Rectal smooth muscle tissue (tissue), 1 donor: Measurements from ENCODE around the gene SUOX.
"Not testable (repeated sequence)": the region's sequence is repeated elsewhere in the genome, so short reads cannot be mapped to it uniquely, and the experiment has no call there.

ENCODE experiments used
- H3K27ac ChIP-seq: one replicate; pipeline ENCODE4 v1.7.0; 2013; ENCODE audit warnings: low read depth, low read length, inconsistent platforms
- H3K27me3 ChIP-seq: one replicate; pipeline ENCODE4 v1.7.0; 2013; ENCODE audit warnings: low read length; ENCODE audit not compliant: control insufficient read depth, insufficient read depth
- H3K36me3 ChIP-seq: one replicate; pipeline ENCODE4 v1.7.0; 2013; ENCODE audit warnings: low read length; ENCODE audit not compliant: control insufficient read depth, insufficient read depth
- H3K4me1 ChIP-seq: one replicate; pipeline ENCODE4 v1.7.0; 2013; ENCODE audit warnings: low read length; ENCODE audit not compliant: control insufficient read depth, insufficient read depth
- H3K4me3 ChIP-seq: one replicate; pipeline ENCODE4 v1.7.0; 2013; ENCODE audit warnings: low read length
- H3K9ac ChIP-seq: one replicate; pipeline ENCODE4 v1.7.0; 2013; ENCODE audit warnings: low read length

Gene SUOX

GRCh38 chr12:55972456-55972855, 24.6 kb upstream of the SUOX start:
- peak overlapping the region; percentile 90 for H3K4me3 ChIP-seq
- no peaks in the 10 kb centered on the region for H3K36me3 ChIP-seq
- no peaks in the 10 kb centered on the region for H3K27me3 ChIP-seq
- no peak overlapping the region for H3K9ac ChIP-seq
- peak overlapping the region; percentile 91 for H3K27ac ChIP-seq
- peaks cover 15% of the 10 kb centered on the region for H3K4me1 ChIP-seq

- Histone ChIP-seq H3K27me3 (no peaks in the 10 kb centered on the region), H3K36me3 (no peaks in the 10 kb centered on the region), H3K4me3 (peak overlapping the region; percentile 90), H3K9ac (peak overlapping the region; percentile 84), H3K27ac (peak overlapping the region; percentile 91), H3K4me1 (peaks cover 15% of the 10 kb centered on the region)
These were observed 24.0 kb upstream of the SUOX start for GRCh38 chr12:55972911-55973598.

- peak within 1 kb of the TSS; percentile 99 for H3K9ac ChIP-seq
- peaks cover 15% of the 10 kb centered on the region for H3K4me1 ChIP-seq
- H3K27ac ChIP-seq, result peak within 1 kb of the TSS; percentile 98
- no peaks in the 10 kb centered on the region for H3K27me3 ChIP-seq
- peak within 1 kb of the TSS; percentile 95 for H3K4me3 ChIP-seq
- no peaks in the 10 kb centered on the region for H3K36me3 ChIP-seq
These were observed 23.3 kb upstream of the SUOX start, which contains the start of gene RAB5B for GRCh38 chr12:55973599-55974307. TSS of gene RAB5B (plus strand) at chr12:55974078. CDS start at chr12:55986961, 12,883 bp downstream.

- Histone ChIP-seq H3K4me3 (peak overlapping the region; percentile 95), H3K4me1 (peaks cover 15% of the 10 kb centered on the region), H3K27me3 (no peaks in the 10 kb centered on the region), H3K27ac (peak overlapping the region; percentile 98), H3K36me3 (no peaks in the 10 kb centered on the region), H3K9ac (peak overlapping the region; percentile 99)
These were observed 22.8 kb upstream of the SUOX start for GRCh38 chr12:55974308-55974730.

- Histone ChIP-seq H3K4me1 (peaks cover 10% of the 10 kb centered on the region), H3K27ac (no peak overlapping the region), H3K27me3 (no peaks in the 10 kb centered on the region), H3K36me3 (peaks cover 5% of the 10 kb centered on the region), H3K9ac (no peak overlapping the region), H3K4me3 (no peak overlapping the region)
These were observed 18.7 kb upstream of the SUOX start for GRCh38 chr12:55978393-55978792.

GRCh38 chr12:55979069-55979468, 18.0 kb upstream of the SUOX start:
- Histone ChIP-seq H3K4me1 (peaks cover 10% of the 10 kb centered on the region), H3K27me3 (no peaks in the 10 kb centered on the region), H3K9ac (no peak overlapping the region), H3K4me3 (no peak overlapping the region), H3K27ac (no peak overlapping the region), H3K36me3 (peaks cover 5% of the 10 kb centered on the region)

- H3K27ac ChIP-seq, H3K9ac ChIP-seq, H3K4me1 ChIP-seq, H3K4me3 ChIP-seq, H3K27me3 ChIP-seq: not testable (repeated sequence)
- H3K36me3 ChIP-seq, result peaks cover 15% of the 10 kb centered on the region
These were observed 15.2 kb upstream of the SUOX start for GRCh38 chr12:55981882-55982281.

- H3K27me3 ChIP-seq, result no peaks in the 10 kb centered on the region
- no peak overlapping the region for H3K27ac ChIP-seq
- no peak overlapping the region for H3K9ac ChIP-seq
- no peaks in the 10 kb centered on the region for H3K4me1 ChIP-seq
- H3K4me3 ChIP-seq, result no peak overlapping the region
- peaks cover 15% of the 10 kb centered on the region for H3K36me3 ChIP-seq
These were observed 14.6 kb upstream of the SUOX start for GRCh38 chr12:55982319-55982936.

GRCh38 chr12:55983232-55983842, 13.7 kb upstream of the SUOX start:
- H3K9ac ChIP-seq, result no peak overlapping the region
- peaks cover 15% of the 10 kb centered on the region for H3K36me3 ChIP-seq
- no peaks in the 10 kb centered on the region for H3K27me3 ChIP-seq
- H3K27ac ChIP-seq, result no peak overlapping the region
- no peak overlapping the region for H3K4me3 ChIP-seq
- H3K4me1 ChIP-seq, result no peaks in the 10 kb centered on the region

- H3K36me3 ChIP-seq, result peaks cover 18% of the 10 kb centered on the region
- no peaks in the 10 kb centered on the region for H3K27me3 ChIP-seq
- no peak overlapping the region for H3K27ac ChIP-seq
- no peaks in the 10 kb centered on the region for H3K4me1 ChIP-seq
- H3K9ac ChIP-seq, result no peak overlapping the region
- no peak overlapping the region for H3K4me3 ChIP-seq
These were observed 12.2 kb upstream of the SUOX start for GRCh38 chr12:55984861-55985260.

GRCh38 chr12:55985341-55985740, 11.7 kb upstream of the SUOX start:
- H3K27ac ChIP-seq, result no peak overlapping the region
- no peak overlapping the region for H3K4me3 ChIP-seq
- H3K27me3 ChIP-seq, result no peaks in the 10 kb centered on the region
- no peaks in the 10 kb centered on the region for H3K4me1 ChIP-seq
- H3K36me3 ChIP-seq, result peaks cover 20% of the 10 kb centered on the region
- no peak overlapping the region for H3K9ac ChIP-seq

GRCh38 chr12:55985976-55986375, 11.1 kb upstream of the SUOX start:
- not testable (repeated sequence) for H3K4me1 ChIP-seq, H3K27ac ChIP-seq, H3K4me3 ChIP-seq, H3K27me3 ChIP-seq, H3K9ac ChIP-seq
- peaks cover 26% of the 10 kb centered on the region for H3K36me3 ChIP-seq
